Measurements from ENCODE around the gene ADCY1. TPM values are rescaled to one million over a fixed set of nuclear protein-coding genes. Genes with fewer than 3 reads are reported as not detected.

ADCY1 gene
- total RNA-seq, 3 donors from 2014 or later (not counting 1 experiment from before 2014, with no cell fraction given), result 0.02 to 0.15 TPM; not detected in 1

GRCh38 chr7:45686441-45687184 lies 112.4 kb downstream of the ADCY1 start:
- H3K4me3 ChIP-seq (ENCODE audit: low read length), result no peak overlapping the region
- Mint-ChIP-seq H3K4me3 (no peak overlapping the region), H3K36me3 (no peaks in the 10 kb centered on the region), H3K4me1 (peaks cover 0 to 6% of the 10 kb centered on the region in 2 donors), H3K27me3 (ENCODE audit: low read depth in 2 of 2) (peaks cover 0 to 6% of the 10 kb centered on the region in 2 donors), H3K9me3 (no peaks in the 10 kb centered on the region), H3K27ac (no peak overlapping the region)
- no peak for ATAC-seq
- no peak for DNase-seq
- no peaks in the 10 kb centered on the region for H3K27me3 ChIP-seq (ENCODE audit: control insufficient read depth, insufficient read depth, low read length)
- intact Hi-C loops (cut with micrococcal nuclease), result no loop called here
- 87% methylated on average over 19 of the region's 19 CpGs for WGBS (ENCODE audit: insufficient coverage)
- TF ChIP-seq, protein P1, sequence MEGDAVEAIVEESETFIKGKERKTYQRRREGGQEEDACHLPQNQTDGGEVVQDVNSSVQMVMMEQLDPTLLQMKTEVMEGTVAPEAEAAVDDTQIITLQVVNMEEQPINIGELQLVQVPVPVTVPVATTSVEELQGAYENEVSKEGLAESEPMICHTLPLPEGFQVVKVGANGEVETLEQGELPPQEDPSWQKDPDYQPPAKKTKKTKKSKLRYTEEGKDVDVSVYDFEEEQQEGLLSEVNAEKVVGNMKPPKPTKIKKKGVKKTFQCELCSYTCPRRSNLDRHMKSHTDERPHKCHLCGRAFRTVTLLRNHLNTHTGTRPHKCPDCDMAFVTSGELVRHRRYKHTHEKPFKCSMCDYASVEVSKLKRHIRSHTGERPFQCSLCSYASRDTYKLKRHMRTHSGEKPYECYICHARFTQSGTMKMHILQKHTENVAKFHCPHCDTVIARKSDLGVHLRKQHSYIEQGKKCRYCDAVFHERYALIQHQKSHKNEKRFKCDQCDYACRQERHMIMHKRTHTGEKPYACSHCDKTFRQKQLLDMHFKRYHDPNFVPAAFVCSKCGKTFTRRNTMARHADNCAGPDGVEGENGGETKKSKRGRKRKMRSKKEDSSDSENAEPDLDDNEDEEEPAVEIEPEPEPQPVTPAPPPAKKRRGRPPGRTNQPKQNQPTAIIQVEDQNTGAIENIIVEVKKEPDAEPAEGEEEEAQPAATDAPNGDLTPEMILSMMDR (IDR thresholded peaks at IDR 0.05), result no peak
- no peaks in the 10 kb centered on the region for H3K4me1 ChIP-seq (ENCODE audit: control insufficient read depth, insufficient read depth, low read length)
- H3K36me3 ChIP-seq (ENCODE audit: control insufficient read depth, insufficient read depth, low read length), result no peaks in the 10 kb centered on the region
- no peak overlapping the region for H3K27ac ChIP-seq (ENCODE audit: low read length)
- no peaks in the 10 kb centered on the region for H3K9me3 ChIP-seq (ENCODE audit: control insufficient read depth, insufficient read depth, low read length)

GRCh38 chr7:45687185-45687560 lies 113.0 kb downstream of the ADCY1 start:
- Histone ChIP-seq H3K36me3 (ENCODE audit: control insufficient read depth, insufficient read depth, low read length) (no peaks in the 10 kb centered on the region), H3K27ac (ENCODE audit: low read length) (no peak overlapping the region), H3K4me3 (ENCODE audit: low read length) (no peak overlapping the region), H3K27me3 (ENCODE audit: control insufficient read depth, insufficient read depth, low read length) (no peaks in the 10 kb centered on the region), H3K4me1 (ENCODE audit: control insufficient read depth, insufficient read depth, low read length) (no peaks in the 10 kb centered on the region), H3K9me3 (ENCODE audit: control insufficient read depth, insufficient read depth, low read length) (no peaks in the 10 kb centered on the region)
- DNase-seq, result no peak
- Mint-ChIP-seq H3K9me3 (no peaks in the 10 kb centered on the region), H3K4me3 (no peak overlapping the region), H3K27ac (no peak overlapping the region), H3K36me3 (no peaks in the 10 kb centered on the region), H3K4me1 (peaks cover 0 to 6% of the 10 kb centered on the region in 2 donors), H3K27me3 (ENCODE audit: low read depth in 2 of 2) (peaks cover 0 to 6% of the 10 kb centered on the region in 2 donors)
- TF ChIP-seq, protein P1 (IDR thresholded peaks at IDR 0.05), result no peak
- WGBS (ENCODE audit: insufficient coverage), result 90% methylated on average over 3 of the region's 3 CpGs
- intact Hi-C loops (cut with micrococcal nuclease), result no loop called here
- no peak for ATAC-seq

DNA sequence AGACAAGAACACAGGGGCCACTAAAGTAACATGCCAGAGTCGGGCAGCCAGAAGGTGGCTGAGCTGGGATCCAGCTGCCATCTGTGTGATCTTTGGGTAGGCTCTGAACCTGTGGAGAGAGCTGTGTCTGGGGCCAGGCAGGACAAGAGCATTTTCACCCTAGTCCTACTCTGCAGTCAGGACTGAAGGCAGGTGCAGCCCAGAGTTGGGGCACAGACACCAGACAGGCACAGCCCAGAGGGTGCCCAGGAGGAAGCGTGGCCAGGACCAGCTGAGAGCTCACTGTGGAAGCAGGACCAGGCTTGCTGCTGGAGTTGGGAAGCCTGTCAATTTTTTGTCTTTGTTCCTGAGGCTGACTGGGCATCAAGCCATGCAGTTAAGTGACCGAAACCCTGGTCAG lies 113.6 kb downstream of the ADCY1 start:
- no peak overlapping the region for H3K4me3 ChIP-seq (ENCODE audit: low read length)
- ATAC-seq (no peak), DNase-seq (no peak)
- TF ChIP-seq, protein P1 (IDR thresholded peaks at IDR 0.05), result no peak
- H3K4me3 Mint-ChIP-seq, result no peak overlapping the region
- intact Hi-C loops (cut with micrococcal nuclease), result no loop called here
- H3K4me1 ChIP-seq (ENCODE audit: control insufficient read depth, insufficient read depth, low read length), result no peaks in the 10 kb centered on the region
- no peaks in the 10 kb centered on the region for H3K36me3 Mint-ChIP-seq
- H3K36me3 ChIP-seq (ENCODE audit: control insufficient read depth, insufficient read depth, low read length), result no peaks in the 10 kb centered on the region
- WGBS (ENCODE audit: insufficient coverage), result 86% methylated on average over 3 of the region's 3 CpGs
- peaks cover 0 to 6% of the 10 kb centered on the region in 2 donors for H3K27me3 Mint-ChIP-seq (ENCODE audit: low read depth in 2 of 2)
- H3K9me3 Mint-ChIP-seq, result no peaks in the 10 kb centered on the region
- H3K4me1 Mint-ChIP-seq, result peaks cover 0 to 6% of the 10 kb centered on the region in 2 donors
- no peak overlapping the region for H3K27ac ChIP-seq (ENCODE audit: low read length)
- H3K27me3 ChIP-seq (ENCODE audit: control insufficient read depth, insufficient read depth, low read length), result no peaks in the 10 kb centered on the region
- H3K9me3 ChIP-seq (ENCODE audit: control insufficient read depth, insufficient read depth, low read length), result no peaks in the 10 kb centered on the region
- no peak overlapping the region for H3K27ac Mint-ChIP-seq

- H3K4me3 ChIP-seq (ENCODE audit: low read length), result no peak overlapping the region
- Mint-ChIP-seq H3K27ac (no peak overlapping the region), H3K4me3 (no peak overlapping the region), H3K36me3 (no peaks in the 10 kb centered on the region), H3K27me3 (ENCODE audit: low read depth in 2 of 2) (peaks cover 0 to 6% of the 10 kb centered on the region in 2 donors), H3K4me1 (peaks cover 0 to 6% of the 10 kb centered on the region in 2 donors), H3K9me3 (no peaks in the 10 kb centered on the region)
- no peaks in the 10 kb centered on the region for H3K4me1 ChIP-seq (ENCODE audit: control insufficient read depth, insufficient read depth, low read length)
- DNase-seq (no peak), ATAC-seq (no peak)
- H3K36me3 ChIP-seq (ENCODE audit: control insufficient read depth, insufficient read depth, low read length), result no peaks in the 10 kb centered on the region
- intact Hi-C loops (cut with micrococcal nuclease), result no loop called here
- no peaks in the 10 kb centered on the region for H3K27me3 ChIP-seq (ENCODE audit: control insufficient read depth, insufficient read depth, low read length)
- TF ChIP-seq, protein P1 (IDR thresholded peaks at IDR 0.05), result no peak
- no peaks in the 10 kb centered on the region for H3K9me3 ChIP-seq (ENCODE audit: control insufficient read depth, insufficient read depth, low read length)
- H3K27ac ChIP-seq (ENCODE audit: low read length), result no peak overlapping the region
Measured at GRCh38 chr7:45688382-45688781, 114.2 kb downstream of the ADCY1 start.
